ENCODE results near the gene SCARB1.

SCARB1 gene

DNA sequence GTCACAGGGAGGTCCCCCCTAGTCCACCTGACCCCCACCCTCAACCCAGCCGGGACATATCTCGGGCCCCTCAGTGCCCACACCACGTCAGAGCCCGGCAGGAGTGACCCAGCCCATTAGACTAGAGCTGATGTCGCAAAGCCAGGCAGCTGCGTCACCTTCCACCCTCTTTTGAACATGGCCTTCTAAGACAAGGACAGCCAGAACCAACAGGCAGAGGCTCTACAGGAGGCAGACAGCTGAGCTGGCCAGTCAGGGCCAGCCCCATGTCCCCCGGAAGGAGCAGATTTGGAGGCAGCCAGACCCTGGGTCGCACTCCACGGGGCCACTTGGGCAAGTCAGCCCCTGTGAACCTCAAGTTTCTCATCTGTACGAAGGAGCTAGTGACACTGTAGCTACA, 44.1 kb downstream of the SCARB1 start:
- H3K4me3 ChIP-seq (replicated peaks; ENCODE audit: low read depth, low read length), result no peak overlapping the region
- DNase-seq (ENCODE audit: low read depth), result no peak
- TF ChIP-seq, protein P1, sequence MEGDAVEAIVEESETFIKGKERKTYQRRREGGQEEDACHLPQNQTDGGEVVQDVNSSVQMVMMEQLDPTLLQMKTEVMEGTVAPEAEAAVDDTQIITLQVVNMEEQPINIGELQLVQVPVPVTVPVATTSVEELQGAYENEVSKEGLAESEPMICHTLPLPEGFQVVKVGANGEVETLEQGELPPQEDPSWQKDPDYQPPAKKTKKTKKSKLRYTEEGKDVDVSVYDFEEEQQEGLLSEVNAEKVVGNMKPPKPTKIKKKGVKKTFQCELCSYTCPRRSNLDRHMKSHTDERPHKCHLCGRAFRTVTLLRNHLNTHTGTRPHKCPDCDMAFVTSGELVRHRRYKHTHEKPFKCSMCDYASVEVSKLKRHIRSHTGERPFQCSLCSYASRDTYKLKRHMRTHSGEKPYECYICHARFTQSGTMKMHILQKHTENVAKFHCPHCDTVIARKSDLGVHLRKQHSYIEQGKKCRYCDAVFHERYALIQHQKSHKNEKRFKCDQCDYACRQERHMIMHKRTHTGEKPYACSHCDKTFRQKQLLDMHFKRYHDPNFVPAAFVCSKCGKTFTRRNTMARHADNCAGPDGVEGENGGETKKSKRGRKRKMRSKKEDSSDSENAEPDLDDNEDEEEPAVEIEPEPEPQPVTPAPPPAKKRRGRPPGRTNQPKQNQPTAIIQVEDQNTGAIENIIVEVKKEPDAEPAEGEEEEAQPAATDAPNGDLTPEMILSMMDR (IDR thresholded peaks at IDR 0.05; ENCODE audit: low read length, missing control alignments), result no peak

DNA sequence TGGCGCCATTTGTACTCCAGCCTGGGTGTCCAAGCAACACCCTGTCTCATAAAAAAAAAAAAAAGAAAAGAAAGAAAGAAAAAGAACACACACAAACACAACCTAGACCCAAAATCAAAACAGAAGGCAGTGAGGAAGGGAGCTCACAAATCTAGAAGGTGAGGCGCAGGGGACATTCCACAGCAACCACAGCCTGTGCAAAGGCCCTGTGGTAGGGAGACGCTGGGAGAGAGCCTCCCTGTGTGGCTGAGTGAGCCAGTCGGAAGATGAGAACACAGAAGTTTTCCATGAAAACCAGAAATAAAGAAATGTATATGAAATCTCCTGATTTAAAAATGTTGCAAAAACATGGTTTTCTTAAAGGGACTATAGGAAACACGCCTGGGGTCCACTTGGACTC, 44.6 kb downstream of the SCARB1 start:
- TF ChIP-seq, protein P1 (IDR thresholded peaks at IDR 0.05; ENCODE audit: low read length, missing control alignments), result no peak
- no peak overlapping the region for H3K4me3 ChIP-seq (replicated peaks; ENCODE audit: low read depth, low read length)
- no peak for DNase-seq (ENCODE audit: low read depth)

DNA sequence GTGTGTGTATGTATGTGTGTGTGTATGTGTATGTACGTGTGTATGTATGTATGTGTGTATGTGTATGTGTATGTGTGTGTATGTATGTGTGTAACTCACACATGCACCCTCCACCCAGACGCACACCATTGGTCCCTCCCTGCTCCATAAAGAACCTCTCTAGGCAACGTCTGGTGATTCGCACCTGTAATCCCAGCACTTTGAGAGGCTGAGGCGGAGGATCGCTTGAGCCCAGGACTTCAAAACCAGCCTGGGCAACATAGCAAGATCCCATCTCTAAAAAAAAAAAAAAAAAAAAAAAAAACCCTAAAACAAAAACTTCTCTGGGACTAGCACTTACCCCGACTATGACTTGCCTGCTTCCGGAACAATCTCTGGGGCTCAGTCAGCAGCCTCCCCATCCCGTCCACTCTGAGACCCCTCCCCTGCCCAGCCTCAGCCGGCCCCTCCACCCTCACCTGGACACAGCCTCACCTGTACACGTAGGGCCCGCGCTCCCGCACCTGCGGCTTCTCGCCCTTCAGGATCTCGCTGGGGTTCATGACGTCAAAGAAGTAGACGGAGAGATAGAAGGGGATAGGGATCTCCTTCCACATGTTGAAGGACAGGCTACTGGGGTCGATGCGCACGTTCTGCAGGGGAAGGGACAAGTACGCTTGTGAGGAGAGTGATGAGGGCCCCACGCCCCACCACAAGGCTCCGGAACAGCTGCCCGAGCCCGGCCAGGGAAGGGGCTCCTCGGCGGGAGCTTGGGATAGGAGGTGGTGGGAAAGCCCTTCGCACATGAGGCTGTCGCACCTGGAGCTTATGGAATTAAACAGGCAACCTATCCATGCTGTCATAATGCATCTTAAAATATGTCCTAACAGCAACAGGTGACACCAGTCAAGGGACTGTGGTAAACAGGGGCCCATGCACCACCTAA, 46.3 kb downstream of the SCARB1 start:
- DNase-seq (ENCODE audit: low read depth), result no peak
- H3K4me3 ChIP-seq (replicated peaks; ENCODE audit: low read depth, low read length), result no peak overlapping the region
- TF ChIP-seq, protein P1 (IDR thresholded peaks at IDR 0.05; ENCODE audit: low read length, missing control alignments), result no peak

DNA sequence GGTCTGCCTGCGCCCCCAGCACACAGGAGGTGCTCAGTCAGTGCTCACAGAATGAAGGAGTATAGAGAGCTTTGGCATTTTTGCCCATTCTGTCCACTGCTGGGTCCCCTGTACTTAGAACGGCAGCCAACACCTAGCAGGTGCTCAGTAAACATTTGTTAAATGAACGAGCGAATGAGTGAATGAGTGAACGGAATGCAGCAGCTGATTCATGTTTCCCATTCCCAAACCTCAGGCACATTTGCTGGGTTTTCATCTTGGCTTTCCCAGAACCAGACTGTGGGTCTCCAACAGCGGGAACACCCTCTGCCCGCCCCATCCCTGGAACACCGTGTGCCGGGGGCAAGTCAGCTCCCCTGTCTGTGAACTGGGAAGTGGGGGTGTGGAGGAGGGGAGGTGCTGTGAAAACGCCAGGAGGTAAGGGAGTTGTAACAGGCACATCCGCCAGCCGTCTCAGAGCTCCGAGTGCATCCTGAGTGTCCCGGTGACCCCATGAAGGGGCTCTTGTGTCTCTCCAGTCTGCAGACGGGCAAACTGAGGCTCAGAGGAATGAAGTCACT, 47.3 kb downstream of the SCARB1 start:
- TF ChIP-seq, protein P1 (IDR thresholded peaks at IDR 0.05; ENCODE audit: low read length, missing control alignments), result no peak
- H3K4me3 ChIP-seq (replicated peaks; ENCODE audit: low read depth, low read length), result no peak overlapping the region
- no peak for DNase-seq (ENCODE audit: low read depth)

DNA sequence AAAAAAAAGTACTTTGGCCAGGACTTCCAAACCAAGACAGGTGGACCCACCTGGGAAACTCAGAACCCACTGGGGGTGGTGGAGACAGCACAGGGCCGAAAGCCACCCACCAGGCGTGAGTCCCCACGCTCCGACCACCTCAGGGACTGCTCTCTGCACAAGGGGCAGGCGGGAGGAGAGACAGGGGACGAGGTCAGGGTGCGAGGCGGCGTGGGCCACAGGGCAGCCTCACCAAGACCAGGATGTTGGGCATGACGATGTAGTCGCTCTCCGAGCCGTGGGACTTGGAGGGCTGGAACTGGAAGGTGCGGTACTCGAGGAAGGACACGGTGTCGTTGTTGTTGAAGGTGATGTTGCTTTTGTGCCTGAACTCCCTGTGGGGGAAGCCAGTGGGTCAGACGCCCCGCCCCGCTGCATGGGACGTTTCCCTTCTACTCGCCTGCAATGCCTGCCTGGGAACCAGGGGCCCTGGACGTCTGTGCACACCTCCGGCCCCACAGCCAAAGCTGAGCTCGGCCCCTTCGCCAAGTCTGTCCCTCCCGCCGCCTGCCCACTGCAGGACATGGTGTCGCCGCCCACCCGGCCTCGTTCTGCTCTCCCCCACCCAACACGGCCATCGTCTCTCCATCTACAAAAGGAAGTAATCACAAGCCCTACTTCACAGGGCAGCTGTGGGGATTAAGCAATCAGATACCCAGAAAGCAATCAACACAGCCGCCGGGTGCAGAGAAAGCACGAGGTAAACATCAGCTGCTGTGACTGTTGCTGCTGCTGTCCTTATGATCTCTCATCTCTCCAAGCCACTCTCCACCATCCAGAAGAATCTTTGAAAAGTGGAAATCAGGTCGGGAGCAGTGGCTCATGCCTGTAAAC, 48.7 kb downstream of the SCARB1 start:
- DNase-seq (ENCODE audit: low read depth), result no peak
- H3K4me3 ChIP-seq (replicated peaks; ENCODE audit: low read depth, low read length), result no peak overlapping the region
- TF ChIP-seq, protein P1 (IDR thresholded peaks at IDR 0.05; ENCODE audit: low read length, missing control alignments), result no peak

DNA sequence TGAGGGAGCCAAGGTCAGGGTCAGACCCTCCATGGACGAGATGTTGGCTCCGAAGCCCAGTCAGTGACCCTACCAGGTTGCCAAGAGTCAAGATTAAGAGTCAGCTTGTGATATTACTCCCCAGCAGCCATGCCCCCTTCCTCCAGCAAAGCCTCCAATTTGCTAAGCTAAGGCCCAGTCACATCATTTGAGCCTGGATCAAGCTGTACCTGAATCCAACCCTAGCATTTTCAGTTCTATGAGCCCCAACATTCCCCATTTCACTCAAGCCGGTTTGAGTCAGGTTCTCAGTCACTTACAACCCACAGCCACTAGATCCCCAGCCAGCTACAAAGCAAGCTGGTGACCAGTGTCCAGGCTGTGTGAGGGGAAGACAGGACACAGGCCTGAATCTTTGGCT, 49.9 kb downstream of the SCARB1 start:
- DNase-seq (ENCODE audit: low read depth), result no peak
- TF ChIP-seq, protein P1 (IDR thresholded peaks at IDR 0.05; ENCODE audit: low read length, missing control alignments), result no peak
- no peak overlapping the region for H3K4me3 ChIP-seq (replicated peaks; ENCODE audit: low read depth, low read length)
